Endothelial cell of umbilical vein (primary cell): ENCODE measurements around the gene AMFR. TPM values are rescaled to one million over a fixed set of nuclear protein-coding genes. Genes with fewer than 3 reads are reported as not detected.

Source experiments
- BruUV-seq: library from RNA; stranded (reverse); fragments of 400-500 nt; replicated peaks from 2 replicates; lab custom pipeline; 2021; lab: Mats Ljungman, UMichigan
- CTCF ChIA-PET: fragments of 300-600, 350-600 bp; sonication (Branson Sonifier 250); formaldehyde crosslinking; loops from one replicate; lab custom pipeline; 2021; ENCODE audit warnings: antibody characterized with exemption, inconsistent platforms; lab: Charles Lee
- POLR2A ChIA-PET: fragments of 300-600, 350-600 bp; sonication (Branson Sonifier 250); formaldehyde crosslinking; loops from one replicate; lab custom pipeline; 2021; ENCODE audit warnings: antibody characterized with exemption, inconsistent platforms; lab: Charles Lee
- DNase-seq: peaks from one replicate; pipeline ENCODE4 v3.0.0-alpha.2; 2011; ENCODE audit warnings: low read depth, low spot score
- FAIRE-seq: peaks from 2 replicates; lab custom pipeline; 2011; peaks lifted over from hg19 to GRCh38; lab: Jason Lieb, UNC
- H2AFZ ChIP-seq: 2 replicates; pipeline ENCODE4 v1.6.0; 2012; ENCODE audit warnings: low read depth, low read length, control low read depth, inconsistent platforms
- H3K27ac ChIP-seq: 2 replicates; pipeline ENCODE4 v1.5.1; 2011; ENCODE audit warnings: low read depth, mild to moderate bottlenecking, control low read depth, low read length, moderate library complexity; ENCODE audit not compliant: insufficient read depth
- H3K27me3 ChIP-seq, 2 experiments: 2 replicates each; pipeline versions ENCODE4 v1.6.0 to v1.6.1; 2011; ENCODE audit warnings: low read length in 2 of 2, mixed read lengths in 1 of 2; ENCODE audit not compliant: control insufficient read depth in 2 of 2, insufficient read depth in 2 of 2
- H3K36me3 ChIP-seq, 2 experiments: 2 replicates in 1 of 2; 3 replicates in 1 of 2; pipeline ENCODE4 v1.5.1; 2011; ENCODE audit warnings: low read length in 2 of 2, mild to moderate bottlenecking in 1 of 2, moderate library complexity in 1 of 2; ENCODE audit not compliant: control insufficient read depth in 2 of 2, insufficient read depth in 2 of 2; ENCODE audit errors: extremely low read depth in 1 of 2
- H3K4me1 ChIP-seq: 3 replicates; pipeline ENCODE4 v1.5.1; 2011; ENCODE audit warnings: mild to moderate bottlenecking, low read length; ENCODE audit not compliant: control insufficient read depth, insufficient read depth; ENCODE audit errors: extremely low read depth
- H3K4me2 ChIP-seq: 2 replicates; pipeline ENCODE4 v1.6.1; 2011; ENCODE audit warnings: low read length, control low read depth, mixed read lengths; ENCODE audit not compliant: insufficient read depth
- H3K4me3 ChIP-seq, 3 experiments: fragments of 200-600 bp in 1 of 3; sonication (generic), shearing (Covaris generic) in 1 of 3; replicated peaks in 1 of 3; 2 replicates each; pipeline ENCODE4 v1.5.1; 2011 to 2016; ENCODE audit warnings: control low read depth in 3 of 3, low read length in 3 of 3, mild to moderate bottlenecking in 2 of 3, inconsistent platforms in 1 of 3, low read depth in 1 of 3, moderate library complexity in 1 of 3; ENCODE audit not compliant: insufficient read depth in 1 of 3
- H3K79me2 ChIP-seq: 2 replicates; pipeline ENCODE4 v1.6.0; 2012; ENCODE audit warnings: low read length, inconsistent platforms; ENCODE audit not compliant: control insufficient read depth, insufficient read depth
- H3K9ac ChIP-seq: replicated peaks from 2 replicates; pipeline ENCODE3; 2011; ENCODE audit warnings: low read length, control low read depth; ENCODE audit not compliant: insufficient read depth; ENCODE audit errors: extremely low read depth
- H3K9me1 ChIP-seq: replicated peaks from 3 replicates; pipeline ENCODE4 v1.6.0; 2011; ENCODE audit warnings: mild to moderate bottlenecking, low read length; ENCODE audit not compliant: control insufficient read depth, insufficient read depth; ENCODE audit errors: extremely low read depth
- H3K9me3 ChIP-seq: replicated peaks from 2 replicates; pipeline ENCODE4 v1.5.1; 2012; ENCODE audit warnings: low read length, inconsistent platforms; ENCODE audit not compliant: control insufficient read depth, insufficient read depth
- H4K20me1 ChIP-seq: replicated peaks from 2 replicates; pipeline ENCODE3; 2011; ENCODE audit warnings: mild to moderate bottlenecking, low read length; ENCODE audit not compliant: control insufficient read depth, insufficient read depth; ENCODE audit errors: extremely low read depth
- EZH2 ChIP-seq: IDR thresholded peaks from 2 replicates; pipeline ENCODE4 v1.6.1; 2012; ENCODE audit warnings: borderline replicate concordance, low read depth, mild to moderate bottlenecking, moderate library complexity, low read length, inconsistent platforms; ENCODE audit not compliant: severe bottlenecking
- FOS ChIP-seq: IDR thresholded peaks from 2 replicates; pipeline ENCODE4 v1.6.1; 2011; ENCODE audit warnings: mild to moderate bottlenecking, low read length, moderate library complexity, borderline replicate concordance; ENCODE audit not compliant: insufficient read depth
- GATA2 ChIP-seq: IDR thresholded peaks from 2 replicates; pipeline ENCODE4 v1.7.0; 2011; ENCODE audit warnings: low read depth, mild to moderate bottlenecking, moderate library complexity, mixed read lengths, low read length; ENCODE audit not compliant: insufficient read length, insufficient read depth
- JUN ChIP-seq: IDR thresholded peaks from 2 replicates; pipeline ENCODE4 v1.6.1; 2011; ENCODE audit warnings: borderline replicate concordance, low read depth; ENCODE audit not compliant: insufficient read length, insufficient read depth
- MYC ChIP-seq: IDR thresholded peaks from one replicate; pipeline ENCODE4 v1.6.1; 2011; ENCODE audit warnings: mild to moderate bottlenecking, low read depth, low read length
- POLR2A ChIP-seq: IDR thresholded peaks from 2 replicates; pipeline ENCODE4 v1.6.1; 2012; ENCODE audit warnings: low read depth, mild to moderate bottlenecking, control low read depth, low read length
- POLR2AphosphoS5 ChIP-seq: IDR thresholded peaks from 2 replicates; pipeline ENCODE4 v1.6.1; 2012; ENCODE audit warnings: low read depth, mild to moderate bottlenecking, control low read depth, low read length, moderate library complexity; ENCODE audit not compliant: insufficient read depth
- dilution Hi-C: fragments of 300-500 bp; cut with MboI; formaldehyde crosslinking; loops from one replicate; pipeline ENCODE4 v1.15.0; 2019; ENCODE audit warnings: low sequenced_read_pairs; ENCODE audit not compliant: extremely low pct_ligation_motif_present
- intact Hi-C: fragments of 100-400 bp; cut with micrococcal nuclease; formaldehyde crosslinking; loops from one replicate; pipeline ENCODE4 v1.10.0; 2022
- polyA plus RNA-seq, 4 experiments: library from polyadenylated mRNA; depleted of rRNA in 3 of 4; stranded (reverse) in 3 of 4; unstranded in 1 of 4; fragments of >200 nt; gene quantifications; 2 replicates each; pipeline versions ENCODE4 v1.2.1 to v1.2.3, GENCODE V29; 2011 to 2012; ENCODE audit warnings: missing spikeins in 1 of 4
- total RNA-seq: library from RNA; stranded (reverse); gene quantifications from 2 replicates; pipeline ENCODE4 v1.2.3, GENCODE V29; 2021
- TF ChIP-seq, protein P1 (sequence below): IDR thresholded peaks from 2 replicates; pipeline ENCODE4 v1.6.1; 2011; ENCODE audit not compliant: insufficient read depth, insufficient read length
- TF ChIP-seq, protein P2 (sequence below), 2 donors: IDR thresholded peaks; 1 replicate in 1 of 2; 2 replicates in 1 of 2; pipeline ENCODE4 v1.5.1; 2011; ENCODE audit warnings: low read length in 2 of 2, mild to moderate bottlenecking in 2 of 2, moderate library complexity in 2 of 2, control low read depth in 1 of 2, inconsistent platforms in 1 of 2, low read depth in 1 of 2; ENCODE audit not compliant: insufficient read depth in 1 of 2; ENCODE audit errors: extremely low read depth in 1 of 2

Gene AMFR
- total and polyA plus RNA-seq, 2 donors (not counting 3 experiments of a cell fraction or from before 2014, with no cell fraction given): 66.5 to 71.7 TPM

DNA sequence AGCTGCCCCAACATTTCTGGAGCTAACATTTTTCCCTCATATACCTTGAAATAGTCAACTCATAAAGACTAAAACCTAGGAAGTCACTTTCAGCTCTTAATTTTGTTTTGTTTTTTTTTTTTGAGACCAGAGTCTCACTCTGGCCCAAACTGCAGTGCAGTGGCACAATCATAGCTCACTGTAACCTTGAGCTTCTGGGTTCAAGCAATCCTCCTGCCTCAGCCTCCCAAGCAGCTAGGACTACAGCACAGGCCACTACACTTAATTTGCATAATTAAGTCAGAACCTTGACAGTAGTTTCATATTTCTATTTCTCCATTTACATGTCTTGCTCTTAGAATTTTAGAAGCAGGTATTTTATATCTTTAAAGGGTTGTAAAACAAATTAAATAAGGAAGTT, 4.7 kb downstream of the AMFR start:
- H3K9me1 ChIP-seq: no peaks in the 10 kb centered on the region
- H3K4me3 ChIP-seq: no peak overlapping the region
- H3K4me1 ChIP-seq: peaks cover 13% of the 10 kb centered on the region
- H3K27ac ChIP-seq: no peak overlapping the region
- no peak overlapping the region for H3K9ac ChIP-seq
- ChIA-PET CTCF (no interaction called here), POLR2A (no interaction called here)
- intact Hi-C loops (no loop called here), dilution Hi-C loops (no loop called here)
- no TSS peak for BruUV-seq
- no peaks in the 10 kb centered on the region for H3K36me3 ChIP-seq
- peaks cover 2% of the 10 kb centered on the region for H4K20me1 ChIP-seq
- no peak overlapping the region for H2AFZ ChIP-seq
- no peak overlapping the region for H3K4me2 ChIP-seq
- no peak for DNase-seq
- H3K79me2 ChIP-seq: peaks cover 80% of the 10 kb centered on the region
- H3K27me3 ChIP-seq: no peaks in the 10 kb centered on the region
- no peak for FAIRE-seq
- no peaks in the 10 kb centered on the region for H3K9me3 ChIP-seq
- no peak for TF ChIP-seq EZH2
- TF ChIP-seq POLR2AphosphoS5: no peak
- no peak for TF ChIP-seq POLR2A
- TF ChIP-seq, protein P1, sequence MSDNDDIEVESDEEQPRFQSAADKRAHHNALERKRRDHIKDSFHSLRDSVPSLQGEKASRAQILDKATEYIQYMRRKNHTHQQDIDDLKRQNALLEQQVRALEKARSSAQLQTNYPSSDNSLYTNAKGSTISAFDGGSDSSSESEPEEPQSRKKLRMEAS: no peak
- TF ChIP-seq, protein P2, sequence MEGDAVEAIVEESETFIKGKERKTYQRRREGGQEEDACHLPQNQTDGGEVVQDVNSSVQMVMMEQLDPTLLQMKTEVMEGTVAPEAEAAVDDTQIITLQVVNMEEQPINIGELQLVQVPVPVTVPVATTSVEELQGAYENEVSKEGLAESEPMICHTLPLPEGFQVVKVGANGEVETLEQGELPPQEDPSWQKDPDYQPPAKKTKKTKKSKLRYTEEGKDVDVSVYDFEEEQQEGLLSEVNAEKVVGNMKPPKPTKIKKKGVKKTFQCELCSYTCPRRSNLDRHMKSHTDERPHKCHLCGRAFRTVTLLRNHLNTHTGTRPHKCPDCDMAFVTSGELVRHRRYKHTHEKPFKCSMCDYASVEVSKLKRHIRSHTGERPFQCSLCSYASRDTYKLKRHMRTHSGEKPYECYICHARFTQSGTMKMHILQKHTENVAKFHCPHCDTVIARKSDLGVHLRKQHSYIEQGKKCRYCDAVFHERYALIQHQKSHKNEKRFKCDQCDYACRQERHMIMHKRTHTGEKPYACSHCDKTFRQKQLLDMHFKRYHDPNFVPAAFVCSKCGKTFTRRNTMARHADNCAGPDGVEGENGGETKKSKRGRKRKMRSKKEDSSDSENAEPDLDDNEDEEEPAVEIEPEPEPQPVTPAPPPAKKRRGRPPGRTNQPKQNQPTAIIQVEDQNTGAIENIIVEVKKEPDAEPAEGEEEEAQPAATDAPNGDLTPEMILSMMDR (IDR thresholded peaks at IDR 0.05; ENCODE audit: extremely low read depth in 1 of 2, insufficient read depth in 1 of 2, low read depth in 1 of 2, low read length in 2 of 2): no peak
- no peak for TF ChIP-seq MYC
- no peak for TF ChIP-seq GATA2
- no peak for TF ChIP-seq JUN
- no peak for TF ChIP-seq FOS
